GM21381 (cell line): Measurements from ENCODE around the gene NBPF1.
"Not testable (repeated sequence)": the region's sequence is repeated elsewhere in the genome, so short reads cannot be mapped to it uniquely, and the experiment has no call there.

Experiments
- ATAC-seq: cut with Tn5 transposase; IDR thresholded peaks from one replicate; pipeline ENCODE4 v1.9.1; 2021; ENCODE audit warnings: mild to moderate bottlenecking, moderate library complexity; ENCODE audit not compliant: unreplicated experiment

NBPF1 gene

GRCh38 chr1:16518913-16519254 is 94.5 kb downstream of the NBPF1 start:
- not testable (repeated sequence) for ATAC-seq

GRCh38 chr1:16516694-16517410 is 96.5 kb downstream of the NBPF1 start:
- not testable (repeated sequence) for ATAC-seq

- not testable (repeated sequence) for ATAC-seq
These were observed 99.0 kb downstream of the NBPF1 start, which contains the start of gene RNU1-1 for GRCh38 chr1:16514107-16515055. TSS of gene RNU1-1 (minus strand) at chr1:16514285.

DNA sequence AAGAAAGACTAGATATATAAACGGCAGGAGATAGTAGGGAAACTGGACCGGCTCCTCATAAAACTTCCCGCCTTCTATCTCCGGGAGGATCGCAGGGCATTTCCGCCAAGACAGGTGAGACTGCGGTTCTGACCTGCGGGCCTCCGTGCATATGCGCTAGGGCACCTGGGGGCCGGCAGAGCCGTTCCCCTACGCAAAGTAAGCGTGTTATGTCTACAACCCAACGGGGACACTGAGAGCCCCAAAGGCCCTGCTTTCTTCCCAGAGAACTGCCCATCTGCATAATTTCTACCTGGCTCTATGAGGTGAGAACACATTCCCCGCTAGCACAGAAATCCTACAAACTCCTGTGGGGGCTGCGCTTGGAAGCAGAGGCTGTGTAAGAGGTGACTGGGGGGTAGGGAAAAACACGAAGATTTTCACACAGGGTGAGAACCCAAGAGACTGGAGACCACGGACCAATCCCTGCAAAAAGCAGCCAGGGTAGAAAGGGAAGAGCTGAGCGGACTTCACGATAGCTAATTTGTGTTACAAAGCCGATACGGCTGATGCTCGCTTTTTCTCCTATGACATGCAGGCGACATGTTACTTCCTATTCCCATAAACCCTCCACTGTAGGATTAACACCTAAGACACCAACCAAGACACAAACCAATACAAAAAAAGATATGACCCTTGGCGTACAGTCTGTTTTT is 99.8 kb downstream of the NBPF1 start:
- ATAC-seq: peak; percentile 88

GRCh38 chr1:16512624-16513411 is 100.5 kb downstream of the NBPF1 start:
- not testable (repeated sequence) for ATAC-seq
